Mesenchymal stem cell (in vitro differentiated cells and primary cell): ENCODE results near the gene TPPP.
"Not testable (repeated sequence)": the region's sequence is repeated elsewhere in the genome, so short reads cannot be mapped to it uniquely, and the experiment has no call there.

Source experiments
- DNase-seq: peaks from one replicate; pipeline ENCODE4 v3.0.0-alpha.2; 2013
- H2AFZ ChIP-seq: one replicate; pipeline ENCODE4 v1.6.1; 2013; ENCODE audit warnings: low read depth, mild to moderate bottlenecking, control low read depth, inconsistent platforms, low read length, moderate library complexity
- H2AK5ac ChIP-seq: 2 replicates; pipeline ENCODE4 v1.6.1; 2013; ENCODE audit warnings: low read length, moderate library complexity, mild to moderate bottlenecking, inconsistent platforms; ENCODE audit not compliant: severe bottlenecking
- H2BK120ac ChIP-seq: one replicate; pipeline ENCODE4 v1.6.1; 2013; ENCODE audit warnings: low read depth, mild to moderate bottlenecking, inconsistent platforms, low read length, moderate library complexity
- H2BK12ac ChIP-seq, 2 experiments: one replicate each; pipeline ENCODE4 v1.6.1; 2013; ENCODE audit warnings: inconsistent platforms in 2 of 2, low read length in 2 of 2, mild to moderate bottlenecking in 2 of 2, moderate library complexity in 2 of 2, control low read depth in 1 of 2
- H2BK15ac ChIP-seq: one replicate; pipeline ENCODE4 v1.6.1; 2013; ENCODE audit warnings: mild to moderate bottlenecking, low read depth, inconsistent platforms; ENCODE audit not compliant: poor library complexity, severe bottlenecking
- H2BK5ac ChIP-seq: 2 replicates; pipeline ENCODE4 v1.6.1; 2013; ENCODE audit warnings: low read depth, mild to moderate bottlenecking, low read length, control low read depth, inconsistent platforms; ENCODE audit not compliant: poor library complexity, severe bottlenecking
- H3K14ac ChIP-seq, 2 experiments: one replicate each; pipeline ENCODE4 v1.6.1; 2013; ENCODE audit warnings: inconsistent platforms in 2 of 2, low read length in 2 of 2, control low read depth in 1 of 2, mild to moderate bottlenecking in 1 of 2, moderate library complexity in 1 of 2
- H3K18ac ChIP-seq, 2 experiments: one replicate each; pipeline ENCODE4 v1.6.1; 2013; ENCODE audit warnings: inconsistent platforms in 2 of 2, low read length in 2 of 2, control low read depth in 1 of 2, low read depth in 1 of 2, mild to moderate bottlenecking in 1 of 2
- H3K23ac ChIP-seq, 2 experiments: one replicate each; pipeline ENCODE4 v1.6.1; 2013; ENCODE audit warnings: inconsistent platforms in 2 of 2, low read length in 2 of 2, mild to moderate bottlenecking in 2 of 2, moderate library complexity in 2 of 2, control low read depth in 1 of 2
- H3K27ac ChIP-seq: 2 replicates; pipeline ENCODE4 v1.5.1; 2013; ENCODE audit warnings: mild to moderate bottlenecking, moderate library complexity, low read length, control low read depth, inconsistent platforms; ENCODE audit not compliant: poor library complexity, severe bottlenecking
- H3K27me3 ChIP-seq, 2 experiments: 2 replicates each; pipeline versions ENCODE4 v1.6.1 to v1.7.0; 2013; ENCODE audit warnings: low read length in 2 of 2, mild to moderate bottlenecking in 2 of 2, moderate library complexity in 2 of 2, control low read depth in 1 of 2, inconsistent platforms in 1 of 2; ENCODE audit not compliant: control insufficient read depth in 1 of 2, insufficient read depth in 1 of 2
- H3K36me3 ChIP-seq, 2 experiments: 2 replicates each; pipeline versions ENCODE4 v1.6.1 to v1.7.0; 2013; ENCODE audit warnings: low read length in 2 of 2, control low read depth in 1 of 2, inconsistent platforms in 1 of 2, low read depth in 1 of 2, mild to moderate bottlenecking in 1 of 2; ENCODE audit not compliant: insufficient read depth in 2 of 2, control insufficient read depth in 1 of 2
- H3K4ac ChIP-seq, 2 experiments: one replicate each; pipeline ENCODE4 v1.6.1; 2013; ENCODE audit warnings: inconsistent platforms in 2 of 2, low read length in 2 of 2, mild to moderate bottlenecking in 2 of 2, moderate library complexity in 2 of 2, control low read depth in 1 of 2, low read depth in 1 of 2
- H3K4me1 ChIP-seq: 2 replicates; pipeline ENCODE4 v1.6.1; 2013; ENCODE audit warnings: low read depth, low read length, control low read depth; ENCODE audit not compliant: control insufficient read depth, insufficient read depth
- H3K4me2 ChIP-seq: 2 replicates; pipeline ENCODE4 v1.6.1; 2013; ENCODE audit warnings: low read length, mild to moderate bottlenecking, inconsistent platforms; ENCODE audit not compliant: poor library complexity, severe bottlenecking
- H3K4me3 ChIP-seq, 2 experiments: 2 replicates each; pipeline versions ENCODE4 v1.5.1 to v1.7.0; 2013; ENCODE audit warnings: low read length in 2 of 2, mild to moderate bottlenecking in 2 of 2, control low read depth in 1 of 2, low read depth in 1 of 2; ENCODE audit not compliant: insufficient read depth in 1 of 2
- H3K79me1 ChIP-seq: replicated peaks from 2 replicates; pipeline ENCODE4 v1.6.1; 2013; ENCODE audit warnings: mild to moderate bottlenecking, control low read depth, low read length, inconsistent platforms; ENCODE audit not compliant: poor library complexity, severe bottlenecking
- H3K9ac ChIP-seq: 2 replicates; pipeline ENCODE4 v1.7.0; 2013; ENCODE audit warnings: mild to moderate bottlenecking, low read length, moderate library complexity
- H3K9me3 ChIP-seq: 2 replicates; pipeline ENCODE4 v1.7.0; 2013; ENCODE audit warnings: mild to moderate bottlenecking, low read length; ENCODE audit not compliant: control insufficient read depth
- H4K8ac ChIP-seq: one replicate; pipeline ENCODE4 v1.6.1; 2013; ENCODE audit warnings: inconsistent platforms, mild to moderate bottlenecking, low read length, moderate library complexity
- H4K91ac ChIP-seq: one replicate; pipeline ENCODE4 v1.6.1; 2013; ENCODE audit warnings: mild to moderate bottlenecking, low read length, inconsistent platforms
- WGBS: methylation state at CpG from one replicate; pipeline ENCODE4 v1.1.7; 2013; ENCODE audit warnings: mixed read lengths; 5-methylcytosine and 5-hydroxymethylcytosine counted together

Gene TPPP

GRCh38 chr5:694042-694431 lies 885 bp upstream of the TPPP start:
- H3K36me3 ChIP-seq, H3K14ac ChIP-seq, H2AK5ac ChIP-seq, H3K4me3 ChIP-seq, H2BK5ac ChIP-seq, H3K4me1 ChIP-seq, H2BK12ac ChIP-seq, H3K4me2 ChIP-seq, H3K9ac ChIP-seq, H3K27me3 ChIP-seq, H3K27ac ChIP-seq, H4K91ac ChIP-seq, H4K8ac ChIP-seq, H3K79me1 ChIP-seq, H2AFZ ChIP-seq, H2BK15ac ChIP-seq, H3K23ac ChIP-seq, DNase-seq, H3K9me3 ChIP-seq, H3K4ac ChIP-seq, H2BK120ac ChIP-seq, H3K18ac ChIP-seq: not testable (repeated sequence)
- WGBS = no CpG with 5 or more reads among the region's 22 CpGs

- not testable (repeated sequence) for H3K23ac ChIP-seq, H2BK12ac ChIP-seq, H2BK15ac ChIP-seq, H2BK120ac ChIP-seq, H3K9ac ChIP-seq, H3K9me3 ChIP-seq, H2AK5ac ChIP-seq, H2AFZ ChIP-seq, H3K79me1 ChIP-seq, H4K91ac ChIP-seq, H3K36me3 ChIP-seq, H3K4me1 ChIP-seq, H3K27me3 ChIP-seq, H3K4me3 ChIP-seq, H3K4ac ChIP-seq, H4K8ac ChIP-seq, H3K27ac ChIP-seq, H2BK5ac ChIP-seq, DNase-seq, H3K14ac ChIP-seq, H3K18ac ChIP-seq
- peak overlapping the region; percentile 10 for H3K4me2 ChIP-seq
- WGBS = 10% methylated on average over 16 of the region's 41 CpGs
These were observed 567 bp downstream of the TPPP start for GRCh38 chr5:692529-693041.

GRCh38 chr5:691817-692528 lies 1.2 kb downstream of the TPPP start:
- no peak overlapping the region for H2BK5ac ChIP-seq

GRCh38 chr5:691049-691448 lies 2.1 kb downstream of the TPPP start:
- H3K4me1 ChIP-seq, H3K4me2 ChIP-seq, H2AK5ac ChIP-seq, DNase-seq, H2BK12ac ChIP-seq, H2BK5ac ChIP-seq, H3K36me3 ChIP-seq, H3K9ac ChIP-seq, H3K23ac ChIP-seq, H3K27me3 ChIP-seq, H3K14ac ChIP-seq, H3K4me3 ChIP-seq, H2AFZ ChIP-seq, H3K27ac ChIP-seq, H3K9me3 ChIP-seq, H2BK120ac ChIP-seq, H4K8ac ChIP-seq, H3K18ac ChIP-seq, H3K4ac ChIP-seq, H4K91ac ChIP-seq, H2BK15ac ChIP-seq, H3K79me1 ChIP-seq: not testable (repeated sequence)
- no CpG with 5 or more reads among the region's 23 CpGs for WGBS

More at GRCh38 chr5:691817-692528, 1.2 kb downstream of the TPPP start:
- Histone ChIP-seq H2AFZ (no peak overlapping the region), H3K36me3 (no peaks in the 10 kb centered on the region), H4K91ac (no peak overlapping the region), H3K4me3 (no peak overlapping the region), H3K27me3 (peaks cover 0 to 2% of the 10 kb centered on the region in 2 experiments), H2AK5ac (no peak overlapping the region), H3K79me1 (no peaks in the 10 kb centered on the region), H2BK15ac (no peak overlapping the region), H3K4ac (no peak overlapping the region), H2BK12ac (no peak overlapping the region), H4K8ac (no peak overlapping the region), H2BK120ac (no peak overlapping the region), H3K4me2 (no peak overlapping the region), H3K4me1 (peaks cover 6% of the 10 kb centered on the region), H3K27ac (no peak overlapping the region), H3K9me3 (no peaks in the 10 kb centered on the region), H3K18ac (no peak overlapping the region), H3K14ac (no peak overlapping the region), H3K23ac (no peak overlapping the region), H3K9ac (no peak overlapping the region)
- no peak for DNase-seq
- WGBS = 100% methylated on average over 1 of the region's 2 CpGs
